ENCODE measurements around the gene NBEAL1.

GRCh38 chr2:203080447-203081045 is 65.9 kb downstream of the NBEAL1 start:
- no peak for TF ChIP-seq POLR2A (IDR thresholded peaks at IDR 0.05)
- no peak for TF ChIP-seq POLR2AphosphoS5 (IDR thresholded peaks at IDR 0.05)
